Activated B cell treated with CpG ODN at 0.5 μM for 24 hours (primary cell): ENCODE measurements around the gene SEBOX. TPM values are rescaled to one million over a fixed set of nuclear protein-coding genes. Genes with fewer than 3 reads are reported as not detected.

Experiments used
- ATAC-seq: fragments of 200-7000 bp; cut with Tn5 transposase; one replicate; pipeline ENCODE4 v1.10.0; 2021; ENCODE audit warnings: low read depth, mild to moderate bottlenecking, moderate library complexity
- CTCF ChIA-PET: fragments of 350-600 bp; sonication (Branson Sonifier 250); formaldehyde crosslinking; loops from one replicate; lab custom pipeline; 2021; ENCODE audit warnings: antibody characterized with exemption; lab: Charles Lee
- POLR2A ChIA-PET: fragments of 350-600 bp; sonication (Branson Sonifier 250); formaldehyde crosslinking; loops from one replicate; lab custom pipeline; 2021; ENCODE audit warnings: antibody characterized with exemption; lab: Charles Lee
- DNase-seq: peaks from one replicate; pipeline ENCODE4 v3.0.0; 2022
- H3K27ac Mint-ChIP-seq: one replicate; pipeline ENCODE4 v1.8.0; 2020; ENCODE audit warnings: mixed read lengths
- H3K27me3 Mint-ChIP-seq: one replicate; pipeline ENCODE4 v1.8.0; 2021; ENCODE audit warnings: mixed read lengths
- H3K36me3 Mint-ChIP-seq: one replicate; pipeline ENCODE4 v1.8.0; 2021; ENCODE audit warnings: low read depth, mixed read lengths
- H3K4me1 Mint-ChIP-seq: one replicate; pipeline ENCODE4 v1.8.0; 2021; ENCODE audit warnings: mixed read lengths
- H3K4me3 Mint-ChIP-seq: one replicate; pipeline ENCODE4 v1.8.0; 2020; ENCODE audit warnings: mild to moderate bottlenecking, mixed read lengths
- H3K9me3 Mint-ChIP-seq: one replicate; pipeline ENCODE4 v1.8.0; 2020; ENCODE audit warnings: mixed read lengths
- CTCF ChIP-seq: fragments of 200-600 bp; IDR thresholded peaks from one replicate; pipeline ENCODE4 v1.8.0; 2022; ENCODE audit warnings: antibody characterized with exemption, mild to moderate bottlenecking
- intact Hi-C: fragments of 100-400 bp; cut with micrococcal nuclease; formaldehyde crosslinking; loops from one replicate; pipeline ENCODE4 v1.15.1; 2024
- total RNA-seq: library from RNA; stranded (reverse); gene quantifications from 2 replicates; pipeline ENCODE4 v1.2.3, GENCODE V29; 2022

The SEBOX gene
- total RNA-seq, 1 donor from 2014 or later: not detected

- H3K9me3 Mint-ChIP-seq: no peaks in the 10 kb centered on the region
- peaks cover 26% of the 10 kb centered on the region for H3K4me1 Mint-ChIP-seq
- intact Hi-C loops: loop anchor here (1.0 kb wide), 5 partner anchors 14 to 595 kb away; partner anchors contain the start of genes IFT20, SARM1, TMEM97 and TNFAIP1
- H3K4me3 Mint-ChIP-seq: peak within 1 kb of the TSS; percentile 97
- ATAC-seq: peak; percentile 98
- H3K36me3 Mint-ChIP-seq: peaks cover 69% of the 10 kb centered on the region
- peak within 1 kb of the TSS; percentile 93 for H3K27ac Mint-ChIP-seq
- peak; percentile 96 for DNase-seq
- no peak for TF ChIP-seq CTCF
- ChIA-PET POLR2A (interaction anchor here (0.5 to 3.8 kb wide), 25 partner anchors 9 to 1939 kb away, joined by 3 to 110 read pairs (median 4); partner anchors contain the start of genes BLTP2, IFT20, PIGS and SARM1), CTCF (interaction anchor here (1.1 to 2.5 kb wide), 3 partner anchors 11 to 59 kb away, joined by 3 to 8 read pairs (median 3); no protein-coding TSS in a partner anchor)
- H3K27me3 Mint-ChIP-seq: no peaks in the 10 kb centered on the region
These were observed 7.7 kb downstream of the SEBOX start, which contains the start of gene POLDIP2 for GRCh38 chr17:28357061-28357900. Gene POLDIP2, minus strand, starts transcription at chr17:28357527. Its CDS starts 79 bp downstream, at chr17:28357448.

- Mint-ChIP-seq H3K4me1 (peaks cover 2% of the 10 kb centered on the region), H3K27me3 (no peaks in the 10 kb centered on the region), H3K36me3 (peaks cover 88% of the 10 kb centered on the region), H3K27ac (no peak overlapping the region), H3K4me3 (no peak overlapping the region), H3K9me3 (no peaks in the 10 kb centered on the region)
- ATAC-seq (no peak), DNase-seq (no peak)
- no peak for TF ChIP-seq CTCF
- ChIA-PET POLR2A (no interaction called here), CTCF (no interaction called here)
- intact Hi-C loops: no loop called here
These were observed 14.7 kb downstream of the SEBOX start for GRCh38 chr17:28350271-28350670.

GRCh38 chr17:28348979-28349378 lies 16.0 kb downstream of the SEBOX start:
- Mint-ChIP-seq H3K4me3 (no peak overlapping the region), H3K36me3 (peaks cover 86% of the 10 kb centered on the region), H3K9me3 (no peaks in the 10 kb centered on the region), H3K27me3 (no peaks in the 10 kb centered on the region), H3K4me1 (no peaks in the 10 kb centered on the region), H3K27ac (no peak overlapping the region)
- TF ChIP-seq CTCF: no peak
- no peak for DNase-seq
- intact Hi-C loops: no loop called here
- no peak for ATAC-seq
- POLR2A ChIA-PET: interaction anchor here (1.3 kb wide), 1 partner anchor 8 kb away, joined by 4 read pairs; the partner anchor contains the start of gene POLDIP2
- CTCF ChIA-PET: no interaction called here

- Mint-ChIP-seq H3K4me1 (no peaks in the 10 kb centered on the region), H3K9me3 (no peaks in the 10 kb centered on the region), H3K36me3 (peaks cover 84% of the 10 kb centered on the region), H3K27ac (no peak overlapping the region), H3K4me3 (no peak overlapping the region), H3K27me3 (no peaks in the 10 kb centered on the region)
- no peak for TF ChIP-seq CTCF
- intact Hi-C loops: no loop called here
- ChIA-PET POLR2A (no interaction called here), CTCF (interaction anchor here (0.7 kb wide), 1 partner anchor 69 kb away, joined by 3 read pairs; no protein-coding TSS in a partner anchor)
- no peak for ATAC-seq
- DNase-seq: no peak
These were observed 17.6 kb downstream of the SEBOX start for GRCh38 chr17:28347261-28347891.
